Lower leg skin (tissue), 3 donors: ENCODE results near the gene NLGN4X.

Source experiments
- POLR2A ChIP-seq, 2 donors: fragments of 450-650 bp; IDR thresholded peaks; one replicate each; pipeline ENCODE4 v1.6.1; 2016 to 2017; ENCODE audit warnings: antibody characterized with exemption in 2 of 2, mild to moderate bottlenecking in 1 of 2, moderate library complexity in 1 of 2
- TF ChIP-seq, protein P1 (sequence below), 3 donors: fragments of 450-650 bp; IDR thresholded peaks; one replicate each; pipeline ENCODE4 v1.5.1; 2016; ENCODE audit warnings: antibody characterized with exemption in 3 of 3, mild to moderate bottlenecking in 3 of 3, moderate library complexity in 2 of 3

GRCh38 chrX:5898463-5898862 is 330.2 kb downstream of the NLGN4X start:
- TF ChIP-seq, protein P1, sequence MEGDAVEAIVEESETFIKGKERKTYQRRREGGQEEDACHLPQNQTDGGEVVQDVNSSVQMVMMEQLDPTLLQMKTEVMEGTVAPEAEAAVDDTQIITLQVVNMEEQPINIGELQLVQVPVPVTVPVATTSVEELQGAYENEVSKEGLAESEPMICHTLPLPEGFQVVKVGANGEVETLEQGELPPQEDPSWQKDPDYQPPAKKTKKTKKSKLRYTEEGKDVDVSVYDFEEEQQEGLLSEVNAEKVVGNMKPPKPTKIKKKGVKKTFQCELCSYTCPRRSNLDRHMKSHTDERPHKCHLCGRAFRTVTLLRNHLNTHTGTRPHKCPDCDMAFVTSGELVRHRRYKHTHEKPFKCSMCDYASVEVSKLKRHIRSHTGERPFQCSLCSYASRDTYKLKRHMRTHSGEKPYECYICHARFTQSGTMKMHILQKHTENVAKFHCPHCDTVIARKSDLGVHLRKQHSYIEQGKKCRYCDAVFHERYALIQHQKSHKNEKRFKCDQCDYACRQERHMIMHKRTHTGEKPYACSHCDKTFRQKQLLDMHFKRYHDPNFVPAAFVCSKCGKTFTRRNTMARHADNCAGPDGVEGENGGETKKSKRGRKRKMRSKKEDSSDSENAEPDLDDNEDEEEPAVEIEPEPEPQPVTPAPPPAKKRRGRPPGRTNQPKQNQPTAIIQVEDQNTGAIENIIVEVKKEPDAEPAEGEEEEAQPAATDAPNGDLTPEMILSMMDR (IDR thresholded peaks at IDR 0.05): no peak
- TF ChIP-seq POLR2A (IDR thresholded peaks at IDR 0.05): no peak
